Activated naive CD4-positive, alpha-beta T cell treated with anti-CD3 and anti-CD28 coated beads, Interleukin-2, amount 50 U/mL, for 24 hours (primary cell): ENCODE data around the gene SF3B3.
"Not testable (repeated sequence)": the region's sequence is repeated elsewhere in the genome, so short reads cannot be mapped to it uniquely, and the experiment has no call there.

Source experiments
- H3K27ac Mint-ChIP-seq: one replicate; pipeline ENCODE4 v1.8.0; 2021; ENCODE audit warnings: mild to moderate bottlenecking, mixed read lengths
- H3K27me3 Mint-ChIP-seq: one replicate; pipeline ENCODE4 v1.8.0; 2021; ENCODE audit warnings: mixed read lengths
- H3K36me3 Mint-ChIP-seq: one replicate; pipeline ENCODE4 v1.8.0; 2021; ENCODE audit warnings: mixed read lengths
- H3K4me1 Mint-ChIP-seq: one replicate; pipeline ENCODE4 v1.8.0; 2021; ENCODE audit warnings: mixed read lengths
- H3K4me3 Mint-ChIP-seq: one replicate; pipeline ENCODE4 v1.8.0; 2021; ENCODE audit warnings: mild to moderate bottlenecking, mixed read lengths
- H3K9me3 Mint-ChIP-seq: one replicate; pipeline ENCODE4 v1.8.0; 2021; ENCODE audit warnings: mixed read lengths

SF3B3 gene

GRCh38 chr16:70572050-70572925 lies 48.7 kb downstream of the SF3B3 start:
- no peak overlapping the region for H3K4me3 Mint-ChIP-seq
- no peaks in the 10 kb centered on the region for H3K27me3 Mint-ChIP-seq
- peak overlapping the region; percentile 88 for H3K27ac Mint-ChIP-seq
- H3K4me1 Mint-ChIP-seq = peaks cover 12% of the 10 kb centered on the region
- H3K9me3 Mint-ChIP-seq = no peaks in the 10 kb centered on the region
- H3K36me3 Mint-ChIP-seq = peaks cover 18% of the 10 kb centered on the region

- no peaks in the 10 kb centered on the region for H3K9me3 Mint-ChIP-seq
- no peaks in the 10 kb centered on the region for H3K27me3 Mint-ChIP-seq
- no peak overlapping the region for H3K4me3 Mint-ChIP-seq
- peaks cover 18% of the 10 kb centered on the region for H3K36me3 Mint-ChIP-seq
- peaks cover 12% of the 10 kb centered on the region for H3K4me1 Mint-ChIP-seq
- no peak overlapping the region for H3K27ac Mint-ChIP-seq
These were observed 49.3 kb downstream of the SF3B3 start for GRCh38 chr16:70572926-70573270.

GRCh38 chr16:70573451-70574121 lies 50.0 kb downstream of the SF3B3 start:
- Mint-ChIP-seq H3K9me3 (no peaks in the 10 kb centered on the region), H3K36me3 (peaks cover 16% of the 10 kb centered on the region), H3K4me1 (peaks cover 12% of the 10 kb centered on the region), H3K27me3 (no peaks in the 10 kb centered on the region), H3K27ac (peak overlapping the region; percentile 41), H3K4me3 (no peak overlapping the region)

GRCh38 chr16:70574595-70575271 lies 51.1 kb downstream of the SF3B3 start:
- Mint-ChIP-seq H3K4me3 (no peak overlapping the region), H3K36me3 (peaks cover 14% of the 10 kb centered on the region), H3K27me3 (no peaks in the 10 kb centered on the region), H3K27ac (peak overlapping the region; percentile 72), H3K9me3 (no peaks in the 10 kb centered on the region), H3K4me1 (peaks cover 12% of the 10 kb centered on the region)

- H3K4me1 Mint-ChIP-seq = peaks cover 12% of the 10 kb centered on the region
- no peak overlapping the region for H3K4me3 Mint-ChIP-seq
- H3K36me3 Mint-ChIP-seq = peaks cover 14% of the 10 kb centered on the region
- H3K9me3 Mint-ChIP-seq = no peaks in the 10 kb centered on the region
- H3K27ac Mint-ChIP-seq = no peak overlapping the region
- no peaks in the 10 kb centered on the region for H3K27me3 Mint-ChIP-seq
These were observed 51.8 kb downstream of the SF3B3 start for GRCh38 chr16:70575376-70575775.

GRCh38 chr16:70576431-70577255 lies 53.0 kb downstream of the SF3B3 start:
- H3K27me3 Mint-ChIP-seq = no peaks in the 10 kb centered on the region

GRCh38 chr16:70577256-70577698 lies 53.7 kb downstream of the SF3B3 start:
- peaks cover 8% of the 10 kb centered on the region for H3K4me1 Mint-ChIP-seq
- no peak overlapping the region for H3K27ac Mint-ChIP-seq
- no peak overlapping the region for H3K4me3 Mint-ChIP-seq
- no peaks in the 10 kb centered on the region for H3K27me3 Mint-ChIP-seq
- no peaks in the 10 kb centered on the region for H3K9me3 Mint-ChIP-seq
- peaks cover 7% of the 10 kb centered on the region for H3K36me3 Mint-ChIP-seq

More at GRCh38 chr16:70576431-70577255, 53.0 kb downstream of the SF3B3 start:
- no peak overlapping the region for H3K4me3 Mint-ChIP-seq
- no peaks in the 10 kb centered on the region for H3K9me3 Mint-ChIP-seq
- peaks cover 10% of the 10 kb centered on the region for H3K36me3 Mint-ChIP-seq
- H3K27ac Mint-ChIP-seq = peak overlapping the region; percentile 14
- peaks cover 12% of the 10 kb centered on the region for H3K4me1 Mint-ChIP-seq

- Mint-ChIP-seq H3K27ac (no peak overlapping the region), H3K36me3 (peaks cover 7% of the 10 kb centered on the region), H3K27me3 (no peaks in the 10 kb centered on the region), H3K4me3 (no peak overlapping the region), H3K9me3 (no peaks in the 10 kb centered on the region), H3K4me1 (peaks cover 8% of the 10 kb centered on the region)
These were observed 54.4 kb downstream of the SF3B3 start for GRCh38 chr16:70578035-70578434.

GRCh38 chr16:70579248-70579647 lies 55.6 kb downstream of the SF3B3 start:
- Mint-ChIP-seq H3K9me3 (no peaks in the 10 kb centered on the region), H3K27me3 (no peaks in the 10 kb centered on the region), H3K27ac (no peak overlapping the region), H3K4me3 (no peak overlapping the region), H3K4me1 (peaks cover 8% of the 10 kb centered on the region), H3K36me3 (peaks cover 5% of the 10 kb centered on the region)

GRCh38 chr16:70579648-70580630 lies 56.3 kb downstream of the SF3B3 start:
- H3K9me3 Mint-ChIP-seq = no peaks in the 10 kb centered on the region
- H3K27me3 Mint-ChIP-seq = no peaks in the 10 kb centered on the region
- H3K4me1 Mint-ChIP-seq = peaks cover 3% of the 10 kb centered on the region
- peaks cover 2% of the 10 kb centered on the region for H3K36me3 Mint-ChIP-seq
- H3K27ac Mint-ChIP-seq = no peak overlapping the region
- H3K4me3 Mint-ChIP-seq = no peak overlapping the region

- Mint-ChIP-seq H3K27ac (no peak overlapping the region), H3K36me3 (no peaks in the 10 kb centered on the region)
These were observed 58.8 kb downstream of the SF3B3 start for GRCh38 chr16:70582280-70582978.

GRCh38 chr16:70586731-70587130 lies 63.1 kb downstream of the SF3B3 start:
- no peak overlapping the region for H3K27ac Mint-ChIP-seq
- H3K36me3 Mint-ChIP-seq = no peaks in the 10 kb centered on the region

More at GRCh38 chr16:70582280-70582978, 58.8 kb downstream of the SF3B3 start:
- Mint-ChIP-seq H3K4me1 (no peaks in the 10 kb centered on the region), H3K9me3 (no peaks in the 10 kb centered on the region), H3K4me3 (no peak overlapping the region), H3K27me3 (no peaks in the 10 kb centered on the region)

GRCh38 chr16:70588565-70588964 lies 64.9 kb downstream of the SF3B3 start:
- Mint-ChIP-seq H3K9me3 (no peaks in the 10 kb centered on the region), H3K27ac (no peak overlapping the region), H3K36me3 (no peaks in the 10 kb centered on the region), H3K4me3 (no peak overlapping the region), H3K27me3 (no peaks in the 10 kb centered on the region), H3K4me1 (no peaks in the 10 kb centered on the region)

More at GRCh38 chr16:70586731-70587130, 63.1 kb downstream of the SF3B3 start:
- Mint-ChIP-seq H3K4me3 (no peak overlapping the region), H3K4me1 (no peaks in the 10 kb centered on the region), H3K27me3 (no peaks in the 10 kb centered on the region), H3K9me3 (no peaks in the 10 kb centered on the region)

- H3K27me3 Mint-ChIP-seq, H3K9me3 Mint-ChIP-seq, H3K4me3 Mint-ChIP-seq: not testable (repeated sequence)
These were observed 65.8 kb downstream of the SF3B3 start for GRCh38 chr16:70589416-70589815.

More at GRCh38 chr16:70589416-70589815, 65.8 kb downstream of the SF3B3 start:
- H3K27ac Mint-ChIP-seq, H3K4me1 Mint-ChIP-seq, H3K36me3 Mint-ChIP-seq: not testable (repeated sequence)
